ENCODE data around the gene CEP295NL. TPM values are rescaled to one million over a fixed set of nuclear protein-coding genes. Genes with fewer than 3 reads are reported as not detected.
"Not testable (repeated sequence)": the region's sequence is repeated elsewhere in the genome, so short reads cannot be mapped to it uniquely, and the experiment has no call there.

The CEP295NL gene
- total RNA-seq, 1 donor from 2014 or later, result 3.8 TPM

DNA sequence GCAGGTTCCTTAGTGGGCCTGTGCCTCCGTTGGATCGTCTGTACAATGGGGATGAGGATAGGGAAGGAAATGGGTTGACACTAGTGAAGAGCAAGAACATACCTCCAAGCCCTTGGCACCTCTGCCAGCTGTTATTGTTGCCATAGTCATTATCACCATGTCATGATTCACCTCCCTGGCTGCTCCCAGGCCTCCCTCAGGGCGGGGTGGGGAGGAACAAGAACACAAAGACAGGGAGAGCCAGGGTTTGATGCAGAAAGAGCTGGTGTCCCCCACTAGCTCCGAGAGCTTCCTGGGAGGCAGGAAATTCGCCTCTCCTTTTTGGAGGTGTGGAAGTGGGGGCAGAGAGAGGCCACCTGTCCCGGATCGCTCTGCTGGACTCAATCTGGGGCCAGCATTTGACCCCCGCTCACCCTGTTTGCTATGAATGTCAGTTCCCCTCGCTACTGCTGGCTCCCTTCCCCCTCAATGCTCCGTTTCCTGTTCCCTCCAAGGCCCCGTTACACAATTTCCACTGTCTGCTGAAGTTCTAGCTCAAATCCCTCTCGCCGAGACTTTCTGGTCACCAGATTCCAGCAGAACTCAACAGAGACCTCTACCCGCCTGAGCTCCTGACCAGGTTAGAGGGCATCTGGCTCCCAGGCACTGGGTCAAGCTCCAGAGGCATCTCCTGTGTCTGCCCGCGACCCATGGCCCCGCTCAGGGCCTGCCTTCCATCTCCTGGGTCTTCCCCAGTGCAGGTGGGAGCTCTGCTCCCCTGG, 13.1 kb upstream of the CEP295NL start:
- Mint-ChIP-seq H3K4me3 (no peak overlapping the region), H3K27ac (peak overlapping the region; percentile 78), H3K4me1 (ENCODE audit: unreplicated experiment) (peaks cover 39% of the 10 kb centered on the region), H3K36me3 (peaks cover 15% of the 10 kb centered on the region), H3K27me3 (no peaks in the 10 kb centered on the region), H3K9me3 (no peaks in the 10 kb centered on the region)
- TF ChIP-seq, protein P1, sequence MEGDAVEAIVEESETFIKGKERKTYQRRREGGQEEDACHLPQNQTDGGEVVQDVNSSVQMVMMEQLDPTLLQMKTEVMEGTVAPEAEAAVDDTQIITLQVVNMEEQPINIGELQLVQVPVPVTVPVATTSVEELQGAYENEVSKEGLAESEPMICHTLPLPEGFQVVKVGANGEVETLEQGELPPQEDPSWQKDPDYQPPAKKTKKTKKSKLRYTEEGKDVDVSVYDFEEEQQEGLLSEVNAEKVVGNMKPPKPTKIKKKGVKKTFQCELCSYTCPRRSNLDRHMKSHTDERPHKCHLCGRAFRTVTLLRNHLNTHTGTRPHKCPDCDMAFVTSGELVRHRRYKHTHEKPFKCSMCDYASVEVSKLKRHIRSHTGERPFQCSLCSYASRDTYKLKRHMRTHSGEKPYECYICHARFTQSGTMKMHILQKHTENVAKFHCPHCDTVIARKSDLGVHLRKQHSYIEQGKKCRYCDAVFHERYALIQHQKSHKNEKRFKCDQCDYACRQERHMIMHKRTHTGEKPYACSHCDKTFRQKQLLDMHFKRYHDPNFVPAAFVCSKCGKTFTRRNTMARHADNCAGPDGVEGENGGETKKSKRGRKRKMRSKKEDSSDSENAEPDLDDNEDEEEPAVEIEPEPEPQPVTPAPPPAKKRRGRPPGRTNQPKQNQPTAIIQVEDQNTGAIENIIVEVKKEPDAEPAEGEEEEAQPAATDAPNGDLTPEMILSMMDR (conservative IDR thresholded peaks at IDR 0.05), result no peak
- no peak for DNase-seq (ENCODE audit: extremely low spot score, unreplicated experiment)

DNA sequence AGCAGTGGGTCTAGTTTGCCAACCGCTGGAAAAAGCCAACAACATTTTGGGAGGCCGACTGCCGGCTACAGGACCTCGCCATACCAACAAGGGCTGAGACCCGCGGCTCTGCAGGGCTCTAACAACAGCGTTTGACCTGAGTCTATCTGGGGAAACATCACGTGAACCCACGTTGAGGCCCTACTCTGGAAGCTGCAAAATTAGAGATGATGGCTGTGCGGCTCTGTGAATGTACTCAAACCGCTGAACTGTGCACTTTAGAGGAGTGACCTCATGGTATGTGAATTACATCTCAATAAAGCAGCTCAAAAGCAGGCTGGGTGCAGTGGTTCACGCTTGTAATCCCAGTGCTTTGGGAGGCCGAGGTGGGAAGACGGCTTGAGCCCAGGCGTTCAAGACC, 10.1 kb upstream of the CEP295NL start:
- peaks cover 32% of the 10 kb centered on the region for H3K4me1 Mint-ChIP-seq (ENCODE audit: unreplicated experiment)
- no peak for DNase-seq (ENCODE audit: extremely low spot score, unreplicated experiment)
- H3K27ac Mint-ChIP-seq, result no peak overlapping the region

DNA sequence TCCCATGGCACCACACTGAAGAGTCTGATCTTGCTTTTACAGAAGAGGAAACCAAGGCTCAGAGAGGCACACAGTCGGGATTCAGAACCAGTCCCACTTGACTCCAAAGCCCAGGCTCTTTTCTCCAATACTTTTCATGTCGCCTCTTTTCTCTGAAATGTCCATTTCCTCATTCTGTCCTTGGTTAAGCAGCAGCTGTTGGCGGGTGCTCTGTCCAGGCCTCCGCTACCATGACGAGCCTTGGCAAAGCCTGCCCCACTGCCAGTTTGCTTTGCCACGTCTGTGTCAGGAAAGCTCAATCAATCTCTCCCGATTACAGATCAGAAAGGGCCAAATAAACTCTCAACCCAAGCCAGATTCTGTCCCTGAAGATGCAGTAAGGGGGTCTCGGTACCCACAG, 9.1 kb upstream of the CEP295NL start:
- H3K27ac Mint-ChIP-seq, result peak overlapping the region; percentile 36
- no peaks in the 10 kb centered on the region for H3K9me3 Mint-ChIP-seq

More for the DNA sequence above, 10.1 kb upstream of the CEP295NL start:
- peaks cover 19% of the 10 kb centered on the region for H3K36me3 Mint-ChIP-seq
- H3K4me3 Mint-ChIP-seq, result no peak overlapping the region
- TF ChIP-seq, protein P1 (conservative IDR thresholded peaks at IDR 0.05), result no peak
- H3K9me3 Mint-ChIP-seq, result no peaks in the 10 kb centered on the region
- H3K27me3 Mint-ChIP-seq, result no peaks in the 10 kb centered on the region

GRCh38 chr17:78911543-78911942, 8.5 kb upstream of the CEP295NL start:
- H3K27ac Mint-ChIP-seq; H3K9me3 Mint-ChIP-seq; DNase-seq (ENCODE audit: extremely low spot score, unreplicated experiment); H3K27me3 Mint-ChIP-seq; H3K4me3 Mint-ChIP-seq: not testable (repeated sequence)
- H3K4me1 Mint-ChIP-seq (ENCODE audit: unreplicated experiment), result peaks cover 27% of the 10 kb centered on the region
- H3K36me3 Mint-ChIP-seq, result peaks cover 21% of the 10 kb centered on the region

More for the DNA sequence above, 9.1 kb upstream of the CEP295NL start:
- no peak for DNase-seq (ENCODE audit: extremely low spot score, unreplicated experiment)
- no peaks in the 10 kb centered on the region for H3K27me3 Mint-ChIP-seq
- TF ChIP-seq, protein P1 (conservative IDR thresholded peaks at IDR 0.05), result no peak
- peaks cover 17% of the 10 kb centered on the region for H3K36me3 Mint-ChIP-seq
- H3K4me3 Mint-ChIP-seq, result no peak overlapping the region
- H3K4me1 Mint-ChIP-seq (ENCODE audit: unreplicated experiment), result peaks cover 29% of the 10 kb centered on the region

- H3K4me3 Mint-ChIP-seq, result peak overlapping the region; percentile 5
- no peaks in the 10 kb centered on the region for H3K9me3 Mint-ChIP-seq
These were observed 7.7 kb upstream of the CEP295NL start for GRCh38 chr17:78910497-78911284.

More at GRCh38 chr17:78910497-78911284, 7.7 kb upstream of the CEP295NL start:
- peaks cover 21% of the 10 kb centered on the region for H3K36me3 Mint-ChIP-seq
- H3K27ac Mint-ChIP-seq, result peak overlapping the region; percentile 9
- TF ChIP-seq, protein P1 (conservative IDR thresholded peaks at IDR 0.05), result no peak
- no peak for DNase-seq (ENCODE audit: extremely low spot score, unreplicated experiment)
- H3K4me1 Mint-ChIP-seq (ENCODE audit: unreplicated experiment), result peaks cover 21% of the 10 kb centered on the region
- H3K27me3 Mint-ChIP-seq, result no peaks in the 10 kb centered on the region

Data from type B pancreatic cell (in vitro differentiated cells).